Measurements from ENCODE around the gene LRP8. TPM values are rescaled to one million over a fixed set of nuclear protein-coding genes. Genes with fewer than 3 reads are reported as not detected.

Gene LRP8
- total RNA-seq, 3 donors from 2014 or later = 1.3 to 6.5 (median 1.4) TPM

- Histone ChIP-seq H3K9me3 (no peaks in the 10 kb centered on the region), H3K36me3 (ENCODE audit: low read depth) (no peaks in the 10 kb centered on the region), H3K4me3 (no peak overlapping the region), H3K4me1 (ENCODE audit: low read depth) (peaks cover 6% of the 10 kb centered on the region)
- no peak for TF ChIP-seq CTCF (IDR thresholded peaks at IDR 0.05)
- ATAC-seq (no peak), DNase-seq (peak in 2 of 3 donors; percentile 10 to 56)
- intact Hi-C loops (cut with DNase I, micrococcal nuclease) = no loop called here
Observed at GRCh38 chr1:53325326-53326087, 2.4 kb downstream of the LRP8 start.

DNA sequence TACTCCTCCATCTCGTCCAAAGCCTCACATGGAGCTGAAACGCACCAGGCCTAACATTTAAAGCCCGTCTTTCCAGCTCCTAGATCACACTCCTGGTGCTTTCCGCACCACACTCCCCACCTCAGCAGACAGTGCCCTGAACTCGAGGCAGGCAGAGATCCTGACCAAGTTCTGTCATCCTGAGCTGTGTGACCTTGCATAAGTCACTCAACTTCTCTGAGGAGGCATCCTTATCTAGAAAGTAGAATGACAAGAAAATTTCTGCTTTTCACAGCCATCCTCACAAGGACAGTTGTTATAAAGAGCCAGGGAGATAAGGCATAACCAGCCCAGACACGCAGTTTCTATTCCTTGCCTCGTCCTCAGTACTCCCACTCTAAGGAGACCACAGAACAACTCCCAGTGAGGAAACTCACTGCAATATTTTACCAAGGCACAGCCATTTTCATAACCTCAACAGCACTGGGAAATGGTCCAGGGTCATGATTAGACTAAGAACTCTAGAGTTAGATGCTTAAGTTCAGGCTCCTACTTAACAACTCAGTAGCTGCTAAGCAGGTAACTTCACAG, 3.1 kb downstream of the LRP8 start:
- DNase-seq = no peak
- no peak for TF ChIP-seq CTCF (IDR thresholded peaks at IDR 0.05)
- no peak for ATAC-seq
- no peaks in the 10 kb centered on the region for H3K36me3 ChIP-seq (ENCODE audit: low read depth)
- intact Hi-C loops (cut with DNase I, micrococcal nuclease) = no loop called here
- no peaks in the 10 kb centered on the region for H3K9me3 ChIP-seq
- peaks cover 6% of the 10 kb centered on the region for H3K4me1 ChIP-seq (ENCODE audit: low read depth)
- no peak overlapping the region for H3K4me3 ChIP-seq

DNA sequence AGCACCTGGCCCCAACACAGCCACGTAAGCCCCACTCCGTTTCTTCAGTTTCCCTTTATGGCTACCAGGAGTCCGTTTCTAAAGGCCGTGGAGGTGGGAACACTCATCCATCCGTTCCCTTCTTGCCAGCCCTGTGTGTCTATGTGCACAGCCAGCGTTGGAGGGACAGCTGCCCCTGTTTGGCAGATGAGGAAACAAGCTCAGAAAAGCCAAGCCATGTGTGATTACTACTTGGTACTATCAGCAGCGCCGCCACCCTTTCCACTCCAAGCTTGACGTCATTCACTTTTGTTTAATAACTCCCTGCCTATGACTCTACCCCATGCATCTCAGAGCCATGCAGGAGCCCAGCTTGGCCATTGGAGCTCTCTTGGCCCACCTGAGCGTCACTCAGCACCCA, 3.5 kb downstream of the LRP8 start:
- Histone ChIP-seq H3K36me3 (ENCODE audit: low read depth) (no peaks in the 10 kb centered on the region), H3K4me1 (ENCODE audit: low read depth) (peaks cover 6% of the 10 kb centered on the region)

DNA sequence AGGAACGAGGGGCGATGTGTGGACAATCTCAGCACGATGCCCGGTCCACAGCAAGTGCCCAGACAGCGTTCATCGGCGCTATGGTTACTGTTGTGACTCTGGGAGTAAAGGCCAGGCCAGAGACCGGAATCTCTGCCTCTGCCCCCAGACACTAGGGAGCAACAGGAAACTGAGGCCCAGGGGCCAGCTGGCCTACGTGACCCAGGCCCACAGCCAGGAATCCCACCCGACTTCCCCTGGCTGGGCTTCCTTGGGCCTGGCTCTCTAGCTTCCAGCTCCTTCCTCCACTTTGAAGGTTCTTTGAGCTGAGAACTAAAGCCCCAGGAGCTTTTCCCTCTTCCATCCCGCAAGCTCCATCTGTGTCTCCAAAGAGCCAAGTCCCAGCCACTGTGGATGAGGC, 4.6 kb downstream of the LRP8 start:
- no peaks in the 10 kb centered on the region for H3K9me3 ChIP-seq
- intact Hi-C loops (cut with DNase I, micrococcal nuclease) = no loop called here
- H3K36me3 ChIP-seq (ENCODE audit: low read depth) = no peaks in the 10 kb centered on the region
- no peak for TF ChIP-seq CTCF (IDR thresholded peaks at IDR 0.05)
- peaks cover 6% of the 10 kb centered on the region for H3K4me1 ChIP-seq (ENCODE audit: low read depth)
- DNase-seq = peak in 2 of 3 donors; percentile 15 to 33
- no peak for ATAC-seq
- no peak overlapping the region for H3K4me3 ChIP-seq

More for the DNA sequence above, 3.5 kb downstream of the LRP8 start:
- intact Hi-C loops (cut with DNase I, micrococcal nuclease) = no loop called here
- DNase-seq (peak in 2 of 3 donors; percentile 8 to 19), ATAC-seq (no peak)
- no peaks in the 10 kb centered on the region for H3K9me3 ChIP-seq
- no peak for TF ChIP-seq CTCF (IDR thresholded peaks at IDR 0.05)
- no peak overlapping the region for H3K4me3 ChIP-seq

- no peak for ATAC-seq
- Histone ChIP-seq H3K4me3 (no peak overlapping the region), H3K36me3 (ENCODE audit: low read depth) (no peaks in the 10 kb centered on the region), H3K9me3 (no peaks in the 10 kb centered on the region), H3K4me1 (ENCODE audit: low read depth) (peaks cover 6% of the 10 kb centered on the region)
- intact Hi-C loops (cut with DNase I, micrococcal nuclease) = no loop called here
- TF ChIP-seq CTCF (IDR thresholded peaks at IDR 0.05) = no peak
- peak in 2 of 3 donors; percentile 2 to 29 for DNase-seq
Observed at GRCh38 chr1:53321776-53322602, 5.9 kb downstream of the LRP8 start.
